ENCODE data around the gene QRFP. TPM values are rescaled to one million over a fixed set of nuclear protein-coding genes. Genes with fewer than 3 reads are reported as not detected.

The QRFP gene
- total RNA-seq, 1 experiment from 2014 or later: not detected

DNA sequence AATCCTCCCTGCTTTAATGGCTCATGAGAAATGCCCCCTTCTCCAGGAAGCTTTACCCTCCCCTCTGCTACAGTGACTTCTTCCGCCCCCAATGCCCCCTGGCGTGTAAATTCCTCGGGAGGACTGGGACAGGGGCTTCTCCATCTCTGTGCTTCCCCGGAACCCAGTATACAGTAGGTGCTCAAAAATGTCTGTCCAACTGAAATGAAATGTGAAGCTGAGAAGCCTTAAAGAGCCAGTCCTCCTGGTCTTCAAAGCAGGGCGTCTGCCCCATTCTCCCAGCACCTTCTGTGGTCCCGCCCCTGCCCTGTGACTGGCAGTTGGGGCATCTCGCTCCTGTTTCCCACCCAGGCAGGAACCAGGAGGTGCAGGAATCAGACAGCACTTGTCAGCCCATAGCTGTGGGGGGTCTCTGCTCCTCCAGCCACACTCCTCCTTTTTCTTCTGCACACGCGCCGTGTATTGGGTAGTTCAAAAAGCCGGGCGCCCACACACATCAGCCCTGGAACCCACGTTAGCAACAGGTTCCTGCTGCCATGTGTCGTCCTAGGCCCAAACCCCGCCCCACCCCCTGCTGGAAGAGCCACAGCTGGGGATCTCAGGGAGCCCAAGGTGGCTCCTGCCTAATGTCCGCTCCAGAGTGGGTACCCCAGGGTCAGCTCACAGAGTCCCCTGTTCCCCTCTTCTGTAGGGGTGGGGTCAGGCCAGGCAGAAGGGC lies 26.4 kb upstream of the QRFP start:
- intact Hi-C loops (cut with micrococcal nuclease): no loop called here
- CTCF ChIA-PET: no interaction called here

DNA sequence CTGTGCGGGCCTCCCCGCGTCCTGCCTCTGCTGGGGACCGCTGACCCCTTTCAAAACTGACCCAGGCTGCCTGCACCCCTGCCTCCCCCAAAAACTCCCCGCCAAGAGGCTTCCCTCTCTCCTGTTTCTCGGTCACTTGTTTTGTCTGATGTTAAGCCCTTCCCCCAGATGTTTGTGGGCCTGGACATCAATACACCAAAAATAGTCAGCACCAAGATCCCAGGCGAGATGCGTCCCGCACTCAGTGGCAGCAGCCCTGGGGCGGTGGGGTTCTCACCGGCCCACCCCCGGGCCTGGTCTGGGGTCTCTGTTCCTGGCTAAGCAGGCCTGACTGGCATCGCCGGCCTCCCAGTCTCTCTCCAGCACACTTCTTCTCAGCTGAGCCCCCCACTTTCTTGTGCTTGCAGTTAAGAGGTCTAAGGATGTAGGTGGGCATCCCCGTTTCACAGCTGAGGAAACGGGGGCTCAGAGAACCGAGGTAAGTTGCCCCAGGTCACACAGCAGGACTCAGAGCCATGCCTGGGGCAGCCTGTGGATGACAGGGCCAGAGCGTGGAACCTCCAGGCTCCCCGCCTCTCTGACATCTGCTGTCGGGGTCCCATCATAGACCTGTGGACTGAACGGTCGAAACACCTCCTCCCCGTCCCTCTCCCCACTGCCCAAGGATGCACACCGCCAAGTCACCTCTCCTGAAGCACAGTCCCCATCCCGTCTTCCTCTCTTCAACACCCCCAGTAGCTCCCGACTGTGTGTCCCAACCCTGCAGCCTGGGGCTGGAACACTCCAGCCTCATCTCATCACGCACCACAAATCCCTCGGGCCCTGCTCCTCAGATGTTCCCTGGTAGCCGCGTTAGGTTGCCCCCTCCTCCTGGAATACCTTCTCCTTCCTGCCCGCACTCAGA lies 25.6 kb upstream of the QRFP start:
- no peaks in the 10 kb centered on the region for H3K9me2 ChIP-seq (ENCODE audit: insufficient read depth)
- ChIA-PET CTCF (no interaction called here), RAD21 (ENCODE audit: low non-redundant PET in 1 of 2, low total read pairs in 2 of 2, uncharacterized antibody in 2 of 2, unreplicated experiment in 2 of 2) (no interaction called here), POLR2A (no interaction called here)
- no peak overlapping the region for H3K4me2 ChIP-seq (ENCODE audit: low read length)
- ATAC-seq: no peak
- H4K20me1 ChIP-seq (ENCODE audit: insufficient read depth): no peaks in the 10 kb centered on the region
- H3K27ac ChIP-seq (ENCODE audit: low read depth, low read length): no peak overlapping the region
- intact Hi-C loops (cut with micrococcal nuclease): no loop called here
- H3K9me3 ChIP-seq (ENCODE audit: control insufficient read depth in 1 of 2, insufficient read depth in 1 of 2, low read depth in 1 of 2, low read length in 2 of 2): no peaks in the 10 kb centered on the region
- no peak overlapping the region for H3K9ac ChIP-seq (ENCODE audit: low read length)
- H3K4me3 ChIP-seq (replicated peaks in 1 of 2; ENCODE audit: low read depth in 1 of 2, low read length in 2 of 2): no peak overlapping the region
- H3K4me1 ChIP-seq (ENCODE audit: control insufficient read depth in 1 of 2, insufficient read depth in 2 of 2, low read length in 2 of 2): peaks cover 4 to 6% of the 10 kb centered on the region in 2 experiments; a peak in 3 of 4 replicates
- H2AFZ ChIP-seq (ENCODE audit: low read depth, low read length, poor library complexity, severe bottlenecking): no peak overlapping the region
- BruUV-seq (replicated peaks): no TSS peak
- no peaks in the 10 kb centered on the region for H3K79me2 ChIP-seq (ENCODE audit: insufficient read depth, low read length)
- H3K36me3 ChIP-seq (ENCODE audit: control insufficient read depth in 1 of 2, insufficient read depth in 2 of 2, low read length in 2 of 2): no peaks in the 10 kb centered on the region
- no peak for DNase-seq (ENCODE audit: low read depth, low spot score)
- H3K27me3 ChIP-seq (ENCODE audit: insufficient read depth, low read length): no peaks in the 10 kb centered on the region
- TF ChIP-seq EZH2phosphoT487 (IDR thresholded peaks at IDR 0.05; ENCODE audit: borderline replicate concordance) (no peak), ZNF274 (IDR thresholded peaks at IDR 0.05; ENCODE audit: low read depth, low read length) (no peak), SP1 (IDR thresholded peaks at IDR 0.05; ENCODE audit: low read depth) (no peak), JUND (IDR thresholded peaks at IDR 0.05) (no peak), ZFX (IDR thresholded peaks at IDR 0.05) (no peak), SRF (IDR thresholded peaks at IDR 0.05; ENCODE audit: low read depth) (no peak), POLR2AphosphoS5 (IDR thresholded peaks at IDR 0.05; ENCODE audit: low read depth, low read length) (no peak)
- TF ChIP-seq, protein P1, sequence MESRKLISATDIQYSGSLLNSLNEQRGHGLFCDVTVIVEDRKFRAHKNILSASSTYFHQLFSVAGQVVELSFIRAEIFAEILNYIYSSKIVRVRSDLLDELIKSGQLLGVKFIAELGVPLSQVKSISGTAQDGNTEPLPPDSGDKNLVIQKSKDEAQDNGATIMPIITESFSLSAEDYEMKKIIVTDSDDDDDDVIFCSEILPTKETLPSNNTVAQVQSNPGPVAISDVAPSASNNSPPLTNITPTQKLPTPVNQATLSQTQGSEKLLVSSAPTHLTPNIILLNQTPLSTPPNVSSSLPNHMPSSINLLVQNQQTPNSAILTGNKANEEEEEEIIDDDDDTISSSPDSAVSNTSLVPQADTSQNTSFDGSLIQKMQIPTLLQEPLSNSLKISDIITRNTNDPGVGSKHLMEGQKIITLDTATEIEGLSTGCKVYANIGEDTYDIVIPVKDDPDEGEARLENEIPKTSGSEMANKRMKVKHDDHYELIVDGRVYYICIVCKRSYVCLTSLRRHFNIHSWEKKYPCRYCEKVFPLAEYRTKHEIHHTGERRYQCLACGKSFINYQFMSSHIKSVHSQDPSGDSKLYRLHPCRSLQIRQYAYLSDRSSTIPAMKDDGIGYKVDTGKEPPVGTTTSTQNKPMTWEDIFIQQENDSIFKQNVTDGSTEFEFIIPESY (IDR thresholded peaks at IDR 0.05; ENCODE audit: extremely low read depth, insufficient replicate concordance, low read length): no peak
- TF ChIP-seq, protein P2, sequence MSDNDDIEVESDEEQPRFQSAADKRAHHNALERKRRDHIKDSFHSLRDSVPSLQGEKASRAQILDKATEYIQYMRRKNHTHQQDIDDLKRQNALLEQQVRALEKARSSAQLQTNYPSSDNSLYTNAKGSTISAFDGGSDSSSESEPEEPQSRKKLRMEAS (IDR thresholded peaks at IDR 0.05): no peak
- TF ChIP-seq, protein P3, sequence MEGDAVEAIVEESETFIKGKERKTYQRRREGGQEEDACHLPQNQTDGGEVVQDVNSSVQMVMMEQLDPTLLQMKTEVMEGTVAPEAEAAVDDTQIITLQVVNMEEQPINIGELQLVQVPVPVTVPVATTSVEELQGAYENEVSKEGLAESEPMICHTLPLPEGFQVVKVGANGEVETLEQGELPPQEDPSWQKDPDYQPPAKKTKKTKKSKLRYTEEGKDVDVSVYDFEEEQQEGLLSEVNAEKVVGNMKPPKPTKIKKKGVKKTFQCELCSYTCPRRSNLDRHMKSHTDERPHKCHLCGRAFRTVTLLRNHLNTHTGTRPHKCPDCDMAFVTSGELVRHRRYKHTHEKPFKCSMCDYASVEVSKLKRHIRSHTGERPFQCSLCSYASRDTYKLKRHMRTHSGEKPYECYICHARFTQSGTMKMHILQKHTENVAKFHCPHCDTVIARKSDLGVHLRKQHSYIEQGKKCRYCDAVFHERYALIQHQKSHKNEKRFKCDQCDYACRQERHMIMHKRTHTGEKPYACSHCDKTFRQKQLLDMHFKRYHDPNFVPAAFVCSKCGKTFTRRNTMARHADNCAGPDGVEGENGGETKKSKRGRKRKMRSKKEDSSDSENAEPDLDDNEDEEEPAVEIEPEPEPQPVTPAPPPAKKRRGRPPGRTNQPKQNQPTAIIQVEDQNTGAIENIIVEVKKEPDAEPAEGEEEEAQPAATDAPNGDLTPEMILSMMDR (IDR thresholded peaks at IDR 0.05 in 2 of 3, conservative IDR thresholded peaks at IDR 0.05 in 1 of 3; ENCODE audit: borderline replicate concordance in 1 of 3, insufficient read depth in 1 of 3, low read depth in 2 of 3, low read length in 2 of 3): no peak

More for the DNA sequence above, 26.4 kb upstream of the QRFP start:
- BruUV-seq (replicated peaks): no TSS peak
- ATAC-seq: no peak
- no peaks in the 10 kb centered on the region for H3K36me3 ChIP-seq (ENCODE audit: control insufficient read depth in 1 of 2, insufficient read depth in 2 of 2, low read length in 2 of 2)
- H3K4me3 ChIP-seq (replicated peaks in 1 of 2; ENCODE audit: low read depth in 1 of 2, low read length in 2 of 2): no peak overlapping the region
- no peak overlapping the region for H3K4me2 ChIP-seq (ENCODE audit: low read length)
- DNase-seq (ENCODE audit: low read depth, low spot score): no peak
- RAD21 ChIA-PET (ENCODE audit: low non-redundant PET in 1 of 2, low total read pairs in 2 of 2, uncharacterized antibody in 2 of 2, unreplicated experiment in 2 of 2): no interaction called here
- H3K9ac ChIP-seq (ENCODE audit: low read length): no peak overlapping the region
- POLR2A ChIA-PET: no interaction called here
- no peaks in the 10 kb centered on the region for H3K79me2 ChIP-seq (ENCODE audit: insufficient read depth, low read length)
- peaks cover 11 to 12% of the 10 kb centered on the region in 2 experiments for H3K4me1 ChIP-seq (ENCODE audit: control insufficient read depth in 1 of 2, insufficient read depth in 2 of 2, low read length in 2 of 2)
- no peak overlapping the region for H2AFZ ChIP-seq (ENCODE audit: low read depth, low read length, poor library complexity, severe bottlenecking)
- H3K9me2 ChIP-seq (ENCODE audit: insufficient read depth): no peaks in the 10 kb centered on the region
- TF ChIP-seq SRF (IDR thresholded peaks at IDR 0.05; ENCODE audit: low read depth) (no peak), EZH2 (IDR thresholded peaks at IDR 0.05) (no peak), ZFX (IDR thresholded peaks at IDR 0.05) (no peak), SIN3A (IDR thresholded peaks at IDR 0.05; ENCODE audit: low read depth) (no peak), ELF1 (IDR thresholded peaks at IDR 0.05; ENCODE audit: borderline replicate concordance, low read depth) (no peak), RAD21 (IDR thresholded peaks at IDR 0.05; ENCODE audit: low read depth) (no peak), EZH2phosphoT487 (IDR thresholded peaks at IDR 0.05; ENCODE audit: borderline replicate concordance) (no peak), FOSL1 (IDR thresholded peaks at IDR 0.05; ENCODE audit: low read depth) (no peak), EGR1 (IDR thresholded peaks at IDR 0.05; ENCODE audit: low read depth) (no peak)
- TF ChIP-seq, protein P2 (IDR thresholded peaks at IDR 0.05): no peak
- no peaks in the 10 kb centered on the region for H3K27me3 ChIP-seq (ENCODE audit: insufficient read depth, low read length)
- H3K9me3 ChIP-seq (ENCODE audit: control insufficient read depth in 1 of 2, insufficient read depth in 1 of 2, low read depth in 1 of 2, low read length in 2 of 2): no peaks in the 10 kb centered on the region
- H3K27ac ChIP-seq (ENCODE audit: low read depth, low read length): no peak overlapping the region
- H4K20me1 ChIP-seq (ENCODE audit: insufficient read depth): no peaks in the 10 kb centered on the region
